Measurements from ENCODE around the gene GUCY2F. TPM values are rescaled to one million over a fixed set of nuclear protein-coding genes. Genes with fewer than 3 reads are reported as not detected.

GUCY2F gene
- total and polyA plus RNA-seq, 3 donors from 2014 or later: 0.32 to 0.56 (median 0.55) TPM

DNA sequence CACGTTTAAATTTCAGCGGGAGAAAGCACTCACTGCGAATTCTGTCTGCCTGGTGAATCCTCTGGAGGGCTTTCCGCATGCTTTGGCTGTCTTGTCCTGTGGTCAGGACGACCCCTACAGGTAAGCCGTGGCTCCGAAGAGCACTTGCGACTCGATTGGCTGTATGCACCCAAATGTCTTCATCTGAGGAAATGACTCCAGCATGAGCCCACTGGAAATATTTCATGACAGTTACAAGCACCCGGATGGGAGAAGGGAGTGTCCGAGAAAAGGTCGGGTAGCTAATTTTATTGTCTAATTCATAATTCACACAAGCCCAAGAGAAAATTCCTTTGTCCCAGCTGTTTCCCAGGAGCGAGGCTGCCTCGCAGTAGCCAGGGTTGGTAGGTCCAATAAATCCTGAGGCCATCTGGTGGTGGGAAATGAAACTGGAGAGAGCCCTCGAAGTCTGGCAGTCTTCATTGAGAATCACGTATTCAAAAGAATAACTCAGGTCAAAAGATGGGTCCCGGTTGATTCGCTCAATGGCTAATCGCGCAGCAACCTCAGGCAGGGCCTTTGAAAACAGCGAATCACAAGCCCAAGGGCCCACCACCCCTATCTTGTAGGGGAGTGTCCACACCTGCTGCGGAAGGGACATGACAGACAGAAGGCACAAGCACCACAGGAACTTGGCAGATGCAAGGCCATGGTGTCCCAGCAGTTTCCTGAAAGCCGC is 6.6 kb downstream of the GUCY2F start:
- H3K27ac ChIP-seq: no peak overlapping the region
- DNase-seq: peak; percentile 55
- no peaks in the 10 kb centered on the region for H3K9me3 ChIP-seq
- TF ChIP-seq, protein P1, sequence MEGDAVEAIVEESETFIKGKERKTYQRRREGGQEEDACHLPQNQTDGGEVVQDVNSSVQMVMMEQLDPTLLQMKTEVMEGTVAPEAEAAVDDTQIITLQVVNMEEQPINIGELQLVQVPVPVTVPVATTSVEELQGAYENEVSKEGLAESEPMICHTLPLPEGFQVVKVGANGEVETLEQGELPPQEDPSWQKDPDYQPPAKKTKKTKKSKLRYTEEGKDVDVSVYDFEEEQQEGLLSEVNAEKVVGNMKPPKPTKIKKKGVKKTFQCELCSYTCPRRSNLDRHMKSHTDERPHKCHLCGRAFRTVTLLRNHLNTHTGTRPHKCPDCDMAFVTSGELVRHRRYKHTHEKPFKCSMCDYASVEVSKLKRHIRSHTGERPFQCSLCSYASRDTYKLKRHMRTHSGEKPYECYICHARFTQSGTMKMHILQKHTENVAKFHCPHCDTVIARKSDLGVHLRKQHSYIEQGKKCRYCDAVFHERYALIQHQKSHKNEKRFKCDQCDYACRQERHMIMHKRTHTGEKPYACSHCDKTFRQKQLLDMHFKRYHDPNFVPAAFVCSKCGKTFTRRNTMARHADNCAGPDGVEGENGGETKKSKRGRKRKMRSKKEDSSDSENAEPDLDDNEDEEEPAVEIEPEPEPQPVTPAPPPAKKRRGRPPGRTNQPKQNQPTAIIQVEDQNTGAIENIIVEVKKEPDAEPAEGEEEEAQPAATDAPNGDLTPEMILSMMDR (IDR thresholded peaks at IDR 0.05): peak in 2 of 3 experiments; percentile 29 to 40
- TF ChIP-seq POLR2A (IDR thresholded peaks at IDR 0.05): no peak
- intact Hi-C loops (cut with DNase I; ENCODE audit: low total_unique reads): no loop called here
- H3K27me3 ChIP-seq: no peaks in the 10 kb centered on the region
- 11 to 14% methylated on average over 7 to 20 of the region's 23 CpGs for WGBS, 2 donors
- no peaks in the 10 kb centered on the region for H3K4me1 ChIP-seq
- H3K4me3 ChIP-seq: no peak overlapping the region
- no peaks in the 10 kb centered on the region for H3K36me3 ChIP-seq (ENCODE audit: low read depth, missing control alignments)

DNA sequence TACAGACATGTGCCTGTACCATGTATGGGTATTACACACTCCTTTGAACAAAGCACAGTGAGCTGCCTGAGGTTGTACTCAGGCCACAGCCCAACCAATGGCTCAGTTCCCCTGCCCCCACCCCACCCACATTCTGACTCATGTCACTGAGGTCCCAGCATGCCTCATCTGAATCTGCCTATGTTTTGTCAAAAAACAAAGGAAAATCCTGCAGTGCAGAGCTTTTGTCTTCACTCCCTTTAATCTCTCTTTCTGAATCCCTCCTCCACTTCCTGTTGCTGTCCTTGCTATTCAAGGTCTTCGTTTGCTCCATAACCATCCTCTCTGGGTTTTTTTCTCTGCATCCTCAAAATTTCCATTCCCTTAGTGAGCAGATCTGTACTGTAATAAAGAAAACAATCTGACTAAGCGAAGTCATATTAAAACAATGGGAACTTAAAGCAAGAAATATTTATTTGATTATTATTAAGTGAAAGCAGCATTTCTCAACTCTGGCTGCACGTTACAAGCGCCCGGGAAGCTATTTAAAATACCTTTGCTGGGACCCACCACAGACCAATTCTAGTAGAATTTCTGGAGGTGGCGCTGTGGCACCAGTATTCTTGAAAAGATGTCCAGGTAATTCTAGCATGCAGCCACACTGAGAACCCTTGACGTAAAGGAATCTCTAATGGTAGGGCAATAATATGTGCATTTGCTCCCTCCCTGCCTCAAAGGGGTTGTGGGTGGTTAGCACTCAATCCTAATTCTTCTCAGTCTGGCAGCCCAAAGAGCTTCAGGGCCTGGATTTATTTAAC is 8.7 kb downstream of the GUCY2F start:
- Histone ChIP-seq H3K4me3 (no peak overlapping the region), H3K27me3 (no peaks in the 10 kb centered on the region), H3K4me1 (no peaks in the 10 kb centered on the region), H3K27ac (no peak overlapping the region), H3K9me3 (no peaks in the 10 kb centered on the region), H3K36me3 (ENCODE audit: low read depth, missing control alignments) (no peaks in the 10 kb centered on the region)
- no peak for TF ChIP-seq POLR2A (IDR thresholded peaks at IDR 0.05)
- TF ChIP-seq, protein P1 (IDR thresholded peaks at IDR 0.05): no peak
- intact Hi-C loops (cut with DNase I; ENCODE audit: low total_unique reads): no loop called here
- DNase-seq: peak; percentile 15
- WGBS, 2 donors: 55 to 72% methylated on average over 6 to 7 of the region's 7 CpGs

DNA sequence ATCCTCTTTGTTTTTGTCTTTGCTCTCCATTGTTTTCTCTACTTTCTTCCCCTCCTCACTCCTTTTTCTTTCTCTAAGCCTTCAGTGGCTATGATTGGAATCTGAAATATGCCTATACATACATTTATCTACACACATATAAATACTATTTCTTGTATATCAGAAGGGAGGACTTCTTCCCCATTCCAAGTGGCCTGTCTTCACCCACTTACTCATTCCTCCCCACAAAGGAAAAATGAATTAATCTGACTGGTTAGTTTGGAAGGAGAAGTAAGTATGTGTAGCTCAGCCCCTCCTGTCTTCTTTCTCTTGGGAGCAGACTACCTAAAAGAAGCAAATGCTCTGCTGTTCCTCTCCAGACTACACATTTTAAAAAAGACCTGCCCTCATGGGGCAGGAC is 17.7 kb downstream of the GUCY2F start:
- Histone ChIP-seq H3K36me3 (ENCODE audit: low read depth, missing control alignments) (no peaks in the 10 kb centered on the region), H3K9me3 (no peaks in the 10 kb centered on the region), H3K4me3 (no peak overlapping the region), H3K27ac (no peak overlapping the region), H3K4me1 (no peaks in the 10 kb centered on the region), H3K27me3 (no peaks in the 10 kb centered on the region)
- no peak for TF ChIP-seq POLR2A (IDR thresholded peaks at IDR 0.05)
- TF ChIP-seq, protein P1 (IDR thresholded peaks at IDR 0.05): no peak
- intact Hi-C loops (cut with DNase I; ENCODE audit: low total_unique reads): no loop called here
- DNase-seq: no peak

DNA sequence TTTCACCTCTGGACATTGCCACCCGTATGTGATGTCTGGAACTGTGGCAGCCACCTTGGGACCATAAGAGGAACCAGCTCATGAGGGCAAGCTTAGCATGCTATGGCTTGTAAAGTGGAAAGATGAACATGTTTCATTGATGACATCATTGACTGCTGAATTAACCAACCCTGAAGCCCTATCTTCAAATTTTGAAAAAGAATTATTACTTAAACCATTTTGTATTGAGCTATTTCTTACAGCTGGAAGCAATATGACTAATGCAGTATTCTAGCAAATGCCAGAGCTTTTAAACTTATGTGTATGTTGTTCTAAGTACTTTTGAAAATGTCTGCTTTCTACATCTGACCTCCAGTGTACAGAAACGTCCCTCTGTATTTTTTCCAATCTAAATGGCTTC is 18.1 kb downstream of the GUCY2F start:
- intact Hi-C loops (cut with DNase I; ENCODE audit: low total_unique reads): no loop called here
- DNase-seq: no peak
- H3K36me3 ChIP-seq (ENCODE audit: low read depth, missing control alignments): no peaks in the 10 kb centered on the region
- 58 to 79% methylated on average over 1 to 2 of the region's 2 CpGs for WGBS, 2 donors
- no peak overlapping the region for H3K27ac ChIP-seq
- TF ChIP-seq, protein P1 (IDR thresholded peaks at IDR 0.05): no peak
- no peaks in the 10 kb centered on the region for H3K9me3 ChIP-seq
- no peaks in the 10 kb centered on the region for H3K4me1 ChIP-seq
- no peak overlapping the region for H3K4me3 ChIP-seq
- H3K27me3 ChIP-seq: no peaks in the 10 kb centered on the region
